Measurements from ENCODE around the gene CAMSAP1.

DNA sequence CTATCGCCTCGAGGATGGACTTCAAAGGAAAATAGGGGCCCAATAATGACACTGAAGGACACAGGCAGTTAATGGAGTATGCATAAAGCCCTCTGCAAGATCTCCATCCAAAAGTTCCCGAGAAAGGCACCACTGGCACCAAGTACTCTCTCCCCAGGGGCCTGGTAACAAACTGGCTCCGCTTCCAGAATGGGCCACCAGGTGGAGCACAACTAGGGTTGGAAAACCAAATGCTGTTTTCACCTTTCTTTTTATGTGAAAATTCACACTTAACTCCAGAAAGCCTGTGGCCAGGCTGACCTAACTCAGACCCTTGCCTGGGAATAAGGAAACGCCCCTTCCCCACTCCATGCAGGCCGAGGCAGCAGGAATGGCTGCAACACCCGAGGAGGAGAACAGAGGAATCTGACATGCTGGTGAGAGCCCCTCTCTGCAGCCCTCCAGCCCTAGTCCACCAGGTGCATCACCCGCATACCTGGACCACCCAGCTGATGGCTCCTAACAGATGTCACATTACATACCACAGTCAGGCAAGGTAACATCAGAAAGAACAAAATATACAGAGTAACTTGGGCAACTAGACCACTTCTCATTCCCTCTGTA lies 42.8 kb downstream of the CAMSAP1 start:
- peak; percentile 96 for TF ChIP-seq CTCF (IDR thresholded peaks at IDR 0.05)
- TF ChIP-seq EZH2 (IDR thresholded peaks at IDR 0.05; ENCODE audit: borderline replicate concordance, insufficient read depth, low read depth, low read length, poor library complexity, severe bottlenecking): no peak
